GM13977 (cell line): ENCODE results near the gene PEX26.
"Not testable (repeated sequence)": the region's sequence is repeated elsewhere in the genome, so short reads cannot be mapped to it uniquely, and the experiment has no call there.

Experiments used
- DNase-seq: peaks from one replicate; pipeline ENCODE4 v3.0.0; 2012; ENCODE audit warnings: low spot score
- CTCF ChIP-seq: IDR thresholded peaks from 2 replicates; pipeline ENCODE4 v1.5.1; 2012; ENCODE audit warnings: mild to moderate bottlenecking, control low read depth; ENCODE audit not compliant: insufficient read depth; ENCODE audit errors: extremely low read depth, missing control alignments
- in situ Hi-C: fragments of 300-500 bp; cut with MboI; formaldehyde crosslinking; loops from one replicate; pipeline ENCODE4 v1.12.0; 2022; ENCODE audit warnings: low sequenced_read_pairs, low pct_unique_long_range_greater_than_20kb, mixed read lengths, inconsistent platforms; ENCODE audit not compliant: unreplicated experiment

The PEX26 gene

DNA sequence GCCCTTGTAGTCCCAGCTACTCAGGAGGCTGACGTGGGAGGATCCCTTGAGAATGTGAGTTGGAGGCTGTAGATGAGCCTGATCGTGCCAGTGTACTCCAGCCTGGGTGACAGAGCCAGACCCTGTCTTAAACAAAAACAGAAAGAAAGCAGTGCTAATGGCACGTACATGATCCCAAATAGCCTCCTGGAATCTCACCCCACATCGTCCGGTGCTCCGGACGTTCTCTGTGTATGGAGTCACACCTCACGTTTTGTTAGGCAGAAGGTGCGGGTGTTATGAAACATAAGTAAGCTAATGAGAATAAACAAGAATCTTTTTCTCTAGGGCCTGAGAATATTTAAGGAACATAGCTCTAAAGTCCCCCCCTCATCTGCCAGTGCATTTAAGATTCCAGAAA, 29.7 kb upstream of the PEX26 start:
- in situ Hi-C loops = no loop called here
- no peak for TF ChIP-seq CTCF
- DNase-seq = no peak

DNA sequence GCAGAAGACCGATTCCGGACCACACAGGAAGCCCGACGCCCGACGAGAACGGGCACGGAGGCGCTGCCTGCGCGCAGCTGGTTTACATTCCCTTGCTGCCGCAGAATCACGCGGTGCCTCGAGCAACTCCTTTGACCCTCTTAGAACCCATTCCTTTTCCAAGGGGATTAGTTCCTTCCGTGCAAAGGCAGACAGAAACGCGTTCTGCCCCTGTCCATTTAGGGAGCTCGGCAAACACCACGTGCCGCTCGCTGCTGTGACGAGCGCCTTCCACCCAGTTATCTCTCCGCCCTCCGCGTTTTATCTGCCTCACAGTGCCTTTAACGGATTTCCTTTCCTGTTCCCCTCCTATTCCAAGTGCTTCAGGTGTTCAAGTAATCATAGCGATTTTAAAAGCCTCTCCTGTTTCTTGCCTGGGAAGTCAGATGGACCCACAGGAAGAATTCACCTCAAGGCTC, 29.3 kb upstream of the PEX26 start:
- in situ Hi-C loops = no loop called here

GRCh38 chr22:18050065-18050464, 27.7 kb upstream of the PEX26 start:
- DNase-seq = no peak
- in situ Hi-C loops = no loop called here
- TF ChIP-seq CTCF = no peak

More for the DNA sequence above, 29.3 kb upstream of the PEX26 start:
- DNase-seq = no peak
- no peak for TF ChIP-seq CTCF

GRCh38 chr22:18051113-18051512, 26.7 kb upstream of the PEX26 start:
- DNase-seq, in situ Hi-C loops: not testable (repeated sequence)

DNA sequence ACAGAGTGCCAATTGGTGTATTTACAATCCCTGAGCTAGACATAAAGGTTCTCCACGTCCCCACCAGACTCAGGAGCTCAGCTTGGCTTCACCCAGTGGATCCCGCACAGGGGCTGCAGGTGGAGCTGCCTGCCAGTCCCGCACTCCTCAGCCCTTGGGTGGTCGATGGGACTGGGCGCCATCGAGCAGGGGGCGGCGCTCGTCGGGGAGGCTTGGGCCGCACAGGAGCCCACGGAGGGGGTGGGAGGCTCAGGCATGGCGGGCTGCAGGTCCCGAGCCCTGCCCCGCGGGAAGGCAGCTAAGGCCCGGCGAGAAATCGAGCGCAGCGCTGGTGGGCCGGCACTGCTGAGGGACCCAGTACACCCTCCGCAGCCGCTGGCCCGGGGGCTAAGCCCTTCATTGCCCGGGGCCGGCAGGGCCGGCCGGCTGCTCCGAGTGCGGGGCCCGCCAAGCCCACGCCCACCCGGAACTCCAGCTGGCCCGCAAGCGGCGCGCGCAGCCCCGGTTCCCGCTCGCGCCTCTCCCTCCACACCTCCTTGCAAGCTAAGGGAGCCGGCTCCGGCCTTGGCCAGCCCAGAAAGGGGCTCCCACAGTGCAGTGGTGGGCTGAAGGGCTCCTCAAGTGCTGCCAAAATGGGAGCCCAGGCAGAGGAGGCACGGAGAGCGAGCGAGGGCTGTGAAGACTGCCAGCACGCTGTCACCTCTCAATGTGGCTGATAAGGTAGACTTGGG, 24.4 kb upstream of the PEX26 start:
- in situ Hi-C loops, DNase-seq: not testable (repeated sequence)

GRCh38 chr22:18055619-18056160, 22.1 kb upstream of the PEX26 start:
- no peak for DNase-seq
- in situ Hi-C loops = no loop called here
- no peak for TF ChIP-seq CTCF

GRCh38 chr22:18056161-18056666, 21.6 kb upstream of the PEX26 start:
- in situ Hi-C loops = no loop called here
- peak; percentile 63 for DNase-seq
- no peak for TF ChIP-seq CTCF
